Heart right ventricle (tissue), 16 donors: ENCODE data around the gene PADI6. TPM values are rescaled to one million over a fixed set of nuclear protein-coding genes. Genes with fewer than 3 reads are reported as not detected.

ENCODE experiments used
- ATAC-seq, 8 donors: fragments of 200-7000 bp; cut with Tn5 transposase; one replicate each; pipeline ENCODE4 v1.9.1; 2020; ENCODE audit warnings: mild to moderate bottlenecking in 8 of 8, moderate library complexity in 8 of 8, moderate number of reproducible peaks in 1 of 8
- DNase-seq, 2 donors: peaks; one replicate each; pipeline ENCODE4 v3.0.0-alpha.2; 2020
- H3K27ac ChIP-seq, 10 donors: fragments of 200-600 bp; sonication (generic) in 2 of 10; one replicate each; pipeline versions ENCODE4 v1.5.0 to v1.8.0; 2020 to 2022; ENCODE audit warnings: mild to moderate bottlenecking in 3 of 10
- H3K27me3 ChIP-seq, 7 donors: fragments of 200-600 bp; one replicate each; pipeline ENCODE4 v1.8.0; 2021 to 2022; ENCODE audit warnings: mild to moderate bottlenecking in 2 of 7
- H3K36me3 ChIP-seq, 9 donors: fragments of 200-600 bp; sonication (generic) in 1 of 9; one replicate each; pipeline versions ENCODE4 v1.5.0 to v1.8.0; 2020 to 2022; ENCODE audit warnings: mild to moderate bottlenecking in 2 of 9
- H3K4me1 ChIP-seq, 9 donors: fragments of 200-600 bp; sonication (generic) in 1 of 9; one replicate each; pipeline versions ENCODE4 v1.5.0 to v1.8.0; 2020 to 2022; ENCODE audit warnings: mild to moderate bottlenecking in 4 of 9
- H3K4me3 ChIP-seq, 10 donors: fragments of 200-600 bp; sonication (generic) in 2 of 10; one replicate each; pipeline versions ENCODE4 v1.5.0 to v1.8.0; 2020 to 2022; ENCODE audit warnings: mild to moderate bottlenecking in 7 of 10, moderate library complexity in 2 of 10
- H3K9me3 ChIP-seq, 11 donors: fragments of 200-600 bp in 10 of 11; sonication (generic) in 2 of 11; one replicate each; pipeline versions ENCODE4 v1.5.0 to v1.8.0; 2013 to 2022; ENCODE audit warnings: mild to moderate bottlenecking in 2 of 11, control low read depth in 1 of 11, moderate library complexity in 1 of 11
- CTCF ChIP-seq, 9 donors: fragments of 200-600 bp; sonication (generic) in 2 of 9; IDR thresholded peaks; one replicate each; pipeline versions ENCODE4 v1.5.0 to v1.8.0; 2021 to 2022; ENCODE audit warnings: antibody characterized with exemption in 9 of 9, mild to moderate bottlenecking in 5 of 9, moderate library complexity in 1 of 9
- WGBS, 2 donors: extraction: QIAGEN DNeasy Blood & Tissue Kit; methylation state at CpG; one replicate each; pipeline ENCODE4 v1.1.7; 2013; ENCODE audit warnings: inconsistent platforms in 1 of 2; 5-methylcytosine and 5-hydroxymethylcytosine counted together
- intact Hi-C, 10 donors: fragments of 100-400 bp; cut with DNase I; formaldehyde crosslinking; loops; one replicate each; pipeline versions ENCODE4 v1.11.1 to v1.14.2; 2022
- polyA plus RNA-seq, 2 donors: library from polyadenylated mRNA; stranded (reverse); fragments of 200-250 nt; gene quantifications; one replicate each; pipeline ENCODE4 v1.2.3, GENCODE V29; 2013
- total RNA-seq, 10 donors: library from RNA; stranded (reverse); fragmentation: NEBNext Ultra II Directional in 3 of 10; extraction: Animal tissue kit (Norgen Biotek cat#: 25700) in 3 of 10; gene quantifications; one replicate each; pipeline versions ENCODE4 v1.2.1 to v1.2.4, GENCODE V29; 2021 to 2023
- donor health status: Arrhythmogenic right ventricular cardiomyopathy.
- donor health status: ischemic (EF 13 %, LVEDD 7.1; RV severe dilation, severe dysfunction).
- donor health status: healthy with polysubstance abuse.
- donor health status: DM: no; HTN: yes; CAD: no.
- donor health status: DM: no; HTN: no; CAD: no.
- donor health status: ischemic (EF 25% LVEDD 6.9; RV normal size, moderate dysfunction).
- donor health status: ischemic (EF 25% LVEDD 5.7; RV mildly dilated, moderate dysfunction).
- donor health status: healthy.
- donor health status: DM: yes; HTN: yes; CAD: no.
- donor health status: Ischemic cardiomyopathy.
- donor health status: ischemic (EF 35%, LVEDD 5.7; RV mildly dilated, moderate dysfunction).
- donor health status: nonischemic (EF 11% LVEDD 7.7; RV severe dilation, severe dysfunction).
- donor health status: DM: yes; HTN: yes; CAD: no.
- donor health status: PGD.
- donor health status: ischemic (EF 29% LVEDD 5.4; RV normal size, mild dysfunction).
- donor health status: nonischemic (EF 23%, LVEDD 6.1; RV moderate dilation, normal function).

PADI6 gene
- total and polyA plus RNA-seq, 12 donors = not detected

GRCh38 chr1:17347769-17348592 is 24.0 kb upstream of the PADI6 start:
- no peaks in the 10 kb centered on the region for H3K9me3 ChIP-seq
- ATAC-seq = peak in 1 of 8 donors; percentile 7
- TF ChIP-seq CTCF (IDR thresholded peaks at IDR 0.05) = no peak
- H3K4me3 ChIP-seq = no peak overlapping the region
- no peaks in the 10 kb centered on the region for H3K4me1 ChIP-seq
- intact Hi-C loops = no loop called here
- no peak overlapping the region for H3K27ac ChIP-seq
- 63 to 70% methylated on average over 19 of the region's 19 CpGs for WGBS, 2 donors
- no peaks in the 10 kb centered on the region for H3K36me3 ChIP-seq
- H3K27me3 ChIP-seq = peaks cover 0 to 57% (median 25%) of the 10 kb centered on the region in 7 donors
- no peak for DNase-seq

- H3K27me3 ChIP-seq = peaks cover 0 to 63% (median 25%) of the 10 kb centered on the region in 7 donors
- no peak overlapping the region for H3K27ac ChIP-seq
- 69 to 71% methylated on average over 14 of the region's 14 CpGs for WGBS, 2 donors
- H3K36me3 ChIP-seq = no peaks in the 10 kb centered on the region
- ATAC-seq = no peak
- no peak for TF ChIP-seq CTCF (IDR thresholded peaks at IDR 0.05)
- DNase-seq = no peak
- intact Hi-C loops = no loop called here
- no peak overlapping the region for H3K4me3 ChIP-seq
- no peaks in the 10 kb centered on the region for H3K9me3 ChIP-seq
- no peaks in the 10 kb centered on the region for H3K4me1 ChIP-seq
Measured at GRCh38 chr1:17348593-17349234, 23.3 kb upstream of the PADI6 start.

GRCh38 chr1:17350083-17350482 is 21.9 kb upstream of the PADI6 start:
- intact Hi-C loops = no loop called here
- Histone ChIP-seq H3K4me3 (no peak overlapping the region), H3K4me1 (no peaks in the 10 kb centered on the region), H3K36me3 (no peaks in the 10 kb centered on the region), H3K27ac (no peak overlapping the region), H3K9me3 (no peaks in the 10 kb centered on the region), H3K27me3 (peaks cover 0 to 62% (median 25%) of the 10 kb centered on the region in 7 donors)
- TF ChIP-seq CTCF (IDR thresholded peaks at IDR 0.05) = no peak
- 47 to 56% methylated on average over 8 of the region's 8 CpGs for WGBS, 2 donors
- no peak for DNase-seq
- ATAC-seq = no peak

- Histone ChIP-seq H3K27me3 (peaks cover 0 to 68% (median 25%) of the 10 kb centered on the region in 7 donors), H3K4me3 (no peak overlapping the region), H3K4me1 (no peaks in the 10 kb centered on the region), H3K36me3 (no peaks in the 10 kb centered on the region), H3K27ac (no peak overlapping the region), H3K9me3 (no peaks in the 10 kb centered on the region)
- WGBS, 2 donors = 77 to 82% methylated on average over 7 of the region's 7 CpGs
- ATAC-seq (no peak), DNase-seq (no peak)
- TF ChIP-seq CTCF (IDR thresholded peaks at IDR 0.05) = no peak
- intact Hi-C loops = no loop called here
Measured at GRCh38 chr1:17350928-17351446, 21.0 kb upstream of the PADI6 start.
